ENCODE results near the gene CTBP2.

GRCh38 chr10:124936813-124937212, 223.6 kb downstream of the CTBP2 start:
- no peak for TF ChIP-seq SP1 (IDR thresholded peaks at IDR 0.05)
- TF ChIP-seq ARNT (IDR thresholded peaks at IDR 0.05) = no peak
- TF ChIP-seq FOXM1 (IDR thresholded peaks at IDR 0.05; ENCODE audit: borderline replicate concordance) = no peak
- TF ChIP-seq LEF1 (IDR thresholded peaks at IDR 0.05; ENCODE audit: borderline replicate concordance) = no peak
- no peak for TF ChIP-seq FOXK2 (IDR thresholded peaks at IDR 0.05)
- TF ChIP-seq NFRKB (IDR thresholded peaks at IDR 0.05) = no peak
- no peak for TF ChIP-seq HDGF (IDR thresholded peaks at IDR 0.05; ENCODE audit: borderline replicate concordance)
- no peak for TF ChIP-seq ZNF384 (IDR thresholded peaks at IDR 0.05)
- TF ChIP-seq CTBP1 (IDR thresholded peaks at IDR 0.05; ENCODE audit: borderline replicate concordance) = no peak
- TF ChIP-seq TARDBP (IDR thresholded peaks at IDR 0.05) = no peak
- TF ChIP-seq ELF4 (IDR thresholded peaks at IDR 0.05) = no peak
- TF ChIP-seq L3MBTL2 (conservative IDR thresholded peaks at IDR 0.05) = no peak
- no peak for TF ChIP-seq SUZ12 (IDR thresholded peaks at IDR 0.05)
